Neural progenitor cell (in vitro differentiated cells): ENCODE data around the gene HLA-DMB.

Experiments used
- CTCF ChIP-seq: fragments of 200-600 bp; sonication (generic); IDR thresholded peaks from 2 replicates; pipeline ENCODE4 v1.5.1; 2017; ENCODE audit warnings: antibody characterized with exemption, mild to moderate bottlenecking
- EZH2 ChIP-seq: fragments of 200-600 bp; sonication (generic); IDR thresholded peaks from 2 replicates; pipeline ENCODE4 v1.6.1; 2017; ENCODE audit warnings: antibody characterized with exemption, mild to moderate bottlenecking, moderate library complexity

GRCh38 chr6:32950449-32950848 lies 9.6 kb upstream of the HLA-DMB start:
- TF ChIP-seq EZH2 (no peak), CTCF (no peak)
